Prostate gland (tissue), 2 donors: Measurements from ENCODE around the gene MANF. TPM values are rescaled to one million over a fixed set of nuclear protein-coding genes. Genes with fewer than 3 reads are reported as not detected.

Source experiments
- DNase-seq: peaks from one replicate; pipeline ENCODE4 v3.0.0-alpha.2; 2019; ENCODE audit warnings: low spot score
- H3K27ac ChIP-seq, 2 donors: fragments of 200-600 bp; sonication (generic); 2 replicates each; pipeline ENCODE4 v1.5.1; 2017 to 2019
- H3K27me3 ChIP-seq: fragments of 200-600 bp; sonication (generic); replicated peaks from 2 replicates; pipeline ENCODE4 v1.5.1; 2019; ENCODE audit not compliant: insufficient read depth
- H3K36me3 ChIP-seq, 2 donors: fragments of 200-600 bp; sonication (generic); 1 replicate in 1 of 2; 2 replicates in 1 of 2; pipeline versions ENCODE4 v1.5.1 to v1.8.1; 2017 to 2019
- H3K4me1 ChIP-seq: fragments of 200-600 bp; sonication (generic); replicated peaks from 2 replicates; pipeline ENCODE4 v1.5.1; 2019
- H3K4me3 ChIP-seq, 2 donors: fragments of 200-600 bp; sonication (generic); 2 replicates each; pipeline ENCODE4 v1.5.1; 2017 to 2019
- H3K9me3 ChIP-seq: fragments of 200-600 bp; sonication (generic); 2 replicates; pipeline ENCODE4 v1.5.1; 2017
- POLR2A ChIP-seq: fragments of 450-650 bp; IDR thresholded peaks from one replicate; pipeline ENCODE4 v1.6.1; 2016; ENCODE audit warnings: antibody characterized with exemption, mild to moderate bottlenecking
- POLR2AphosphoS5 ChIP-seq: sonication (generic); formaldehyde crosslinking; IDR thresholded peaks from one replicate; pipeline ENCODE4 v1.6.1; 2017; ENCODE audit warnings: antibody characterized with exemption
- WGBS: methylation state at CpG from one replicate; pipeline ENCODE4 v1.1.5; 2018; 5-methylcytosine and 5-hydroxymethylcytosine counted together
- intact Hi-C: fragments of 100-400 bp; cut with DNase I; formaldehyde crosslinking; loops from one replicate; pipeline ENCODE4 v1.14.2; 2022
- total RNA-seq, 2 donors: library from RNA; depleted of rRNA; stranded (reverse); fragments of >200 nt; gene quantifications; one replicate each; pipeline ENCODE4 v1.1.0, GENCODE V29; 2016
- TF ChIP-seq, protein P1 (sequence below), 4 experiments: fragments of 200-600 bp in 2 of 4; fragments of 450-650 bp in 2 of 4; sonication (generic) in 2 of 4; IDR thresholded peaks; 1 replicate in 3 of 4; 2 replicates in 1 of 4; pipeline ENCODE4 v1.5.1; 2016 to 2019; ENCODE audit warnings: antibody characterized with exemption in 4 of 4, mild to moderate bottlenecking in 2 of 4, moderate library complexity in 2 of 4

Gene MANF
- total RNA-seq, 2 donors from 2014 or later, result 30.6 to 81.4 TPM

- Histone ChIP-seq H3K36me3 (no peaks in the 10 kb centered on the region), H3K27me3 (no peaks in the 10 kb centered on the region), H3K27ac (peak overlapping the region in 1 of 2 donors; percentile 91), H3K9me3 (no peaks in the 10 kb centered on the region), H3K4me3 (no peak overlapping the region), H3K4me1 (peaks cover 33% of the 10 kb centered on the region)
- WGBS, result 45% methylated on average over 6 of the region's 6 CpGs
- TF ChIP-seq POLR2AphosphoS5 (peak; percentile 81), POLR2A (no peak)
- TF ChIP-seq, protein P1, sequence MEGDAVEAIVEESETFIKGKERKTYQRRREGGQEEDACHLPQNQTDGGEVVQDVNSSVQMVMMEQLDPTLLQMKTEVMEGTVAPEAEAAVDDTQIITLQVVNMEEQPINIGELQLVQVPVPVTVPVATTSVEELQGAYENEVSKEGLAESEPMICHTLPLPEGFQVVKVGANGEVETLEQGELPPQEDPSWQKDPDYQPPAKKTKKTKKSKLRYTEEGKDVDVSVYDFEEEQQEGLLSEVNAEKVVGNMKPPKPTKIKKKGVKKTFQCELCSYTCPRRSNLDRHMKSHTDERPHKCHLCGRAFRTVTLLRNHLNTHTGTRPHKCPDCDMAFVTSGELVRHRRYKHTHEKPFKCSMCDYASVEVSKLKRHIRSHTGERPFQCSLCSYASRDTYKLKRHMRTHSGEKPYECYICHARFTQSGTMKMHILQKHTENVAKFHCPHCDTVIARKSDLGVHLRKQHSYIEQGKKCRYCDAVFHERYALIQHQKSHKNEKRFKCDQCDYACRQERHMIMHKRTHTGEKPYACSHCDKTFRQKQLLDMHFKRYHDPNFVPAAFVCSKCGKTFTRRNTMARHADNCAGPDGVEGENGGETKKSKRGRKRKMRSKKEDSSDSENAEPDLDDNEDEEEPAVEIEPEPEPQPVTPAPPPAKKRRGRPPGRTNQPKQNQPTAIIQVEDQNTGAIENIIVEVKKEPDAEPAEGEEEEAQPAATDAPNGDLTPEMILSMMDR (IDR thresholded peaks at IDR 0.05), result peak in 3 of 4 experiments; percentile 28 to 66 (median 60)
- intact Hi-C loops, result loop anchor here (5.0 to 10.0 kb wide), 3 partner anchors 771 to 1034 kb away; partner anchors contain the start of genes C3orf18, CYB561D2, HEMK1 and MAPKAPK3
- peak; percentile 79 for DNase-seq
Observed at GRCh38 chr3:51388286-51389029, 3.4 kb downstream of the MANF start.

DNA sequence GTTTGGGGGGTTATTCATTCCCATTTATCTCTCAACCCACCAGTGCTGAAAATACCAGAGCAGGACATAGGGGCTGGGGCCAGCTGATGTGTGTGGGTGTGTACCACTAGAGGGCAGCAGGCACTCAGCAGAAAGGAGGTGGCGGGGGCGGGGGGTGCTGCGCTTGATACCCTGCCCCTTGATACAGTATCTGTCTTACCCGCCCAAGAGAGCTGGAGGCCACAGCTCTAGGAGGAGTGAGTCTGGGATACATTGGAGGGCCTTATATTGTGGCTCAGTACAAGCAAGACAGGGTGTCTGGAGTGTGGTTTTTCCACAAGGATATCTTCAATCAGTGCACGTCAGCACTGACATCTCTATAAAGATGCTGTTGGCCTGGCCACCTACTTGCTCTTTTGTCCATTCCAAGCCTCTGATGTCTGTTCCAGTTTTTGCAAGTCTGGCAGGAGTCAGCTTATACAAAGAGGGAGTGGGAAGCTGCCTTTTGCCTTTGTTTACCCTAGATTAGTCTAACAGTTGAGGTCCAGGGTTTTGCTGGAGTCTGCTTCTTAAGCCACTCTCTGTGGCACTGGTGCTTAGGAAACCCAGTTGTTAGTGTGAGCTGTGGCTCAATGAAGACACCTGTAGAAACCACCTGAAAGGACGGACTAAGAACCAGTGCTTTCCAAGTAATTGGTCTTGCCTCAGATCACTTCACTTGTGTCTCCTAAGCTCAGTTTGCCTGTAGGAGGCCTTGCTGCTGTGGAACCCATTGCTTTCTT lies 4.5 kb downstream of the MANF start:
- no peaks in the 10 kb centered on the region for H3K27me3 ChIP-seq
- TF ChIP-seq POLR2AphosphoS5 (no peak), POLR2A (no peak)
- TF ChIP-seq, protein P1 (IDR thresholded peaks at IDR 0.05), result peak; percentile 22 to 55 (median 43)
- H3K9me3 ChIP-seq, result no peaks in the 10 kb centered on the region
- peaks cover 38% of the 10 kb centered on the region for H3K4me1 ChIP-seq
- no peak overlapping the region for H3K27ac ChIP-seq
- intact Hi-C loops, result loop anchor here (5.0 to 10.0 kb wide), 4 partner anchors 113 to 1035 kb away; partner anchors contain the start of genes C3orf18, CYB561D2, DCAF1 and HEMK1
- H3K4me3 ChIP-seq, result no peak overlapping the region
- no peak for DNase-seq
- H3K36me3 ChIP-seq, result no peaks in the 10 kb centered on the region
- WGBS, result 57% methylated on average over 6 of the region's 6 CpGs

DNA sequence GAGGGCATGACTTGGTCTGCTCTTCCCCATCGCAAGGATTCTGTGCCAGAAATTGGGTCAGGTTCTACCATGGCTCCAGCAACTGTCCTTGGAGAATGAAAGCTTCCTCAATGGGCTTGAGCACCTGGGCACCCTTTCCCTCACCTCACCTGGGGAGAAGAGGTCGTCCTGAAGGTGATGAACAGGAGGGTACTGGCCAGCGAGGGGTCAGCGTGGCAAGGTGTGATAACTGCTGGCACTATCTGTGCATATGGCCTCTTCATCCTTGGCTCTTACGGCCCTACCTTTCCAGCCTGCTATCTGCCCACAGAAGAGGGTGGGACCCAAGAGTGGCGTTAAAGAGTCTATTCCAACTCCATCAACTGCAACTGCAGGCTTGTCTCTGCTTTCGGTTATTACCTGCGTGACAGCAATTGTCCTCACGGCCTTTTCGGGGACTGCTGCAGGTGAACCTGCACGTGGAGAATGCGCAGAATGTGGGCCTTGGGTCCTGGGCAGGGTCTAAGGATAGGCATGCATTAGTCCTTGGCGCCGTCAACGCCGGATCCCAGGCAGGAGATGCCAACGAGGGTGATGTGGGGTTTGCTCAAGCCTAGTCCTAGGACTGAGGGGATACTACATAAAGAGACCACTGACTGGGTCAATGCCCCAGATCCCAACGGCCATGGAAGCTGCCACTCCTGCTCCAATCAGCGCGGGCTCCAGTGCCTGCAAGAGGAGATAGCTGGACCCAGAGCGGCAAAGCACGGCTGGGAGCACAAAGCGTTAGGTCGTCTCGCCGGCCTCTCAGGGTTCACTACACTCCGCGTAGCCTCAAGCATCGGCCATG lies 5.4 kb downstream of the MANF start:
- Histone ChIP-seq H3K9me3 (no peaks in the 10 kb centered on the region), H3K4me3 (peak overlapping the region; percentile 74 to 88), H3K27ac (peak overlapping the region; percentile 56 to 90), H3K36me3 (no peaks in the 10 kb centered on the region), H3K27me3 (no peaks in the 10 kb centered on the region), H3K4me1 (peaks cover 41% of the 10 kb centered on the region)
- TF ChIP-seq, protein P1 (IDR thresholded peaks at IDR 0.05), result peak in 1 of 4 experiments; percentile 77
- no peak for TF ChIP-seq POLR2AphosphoS5
- 37% methylated on average over 29 of the region's 29 CpGs for WGBS
- no peak for DNase-seq
- intact Hi-C loops, result loop anchor here (5.0 kb wide), 1 partner anchor 112 kb away; the partner anchor contains the start of gene DCAF1

GRCh38 chr3:51391075-51391565 lies 6.0 kb downstream of the MANF start, which contains the start of gene RBM15B:
RBM15B (plus strand) TSS chr3:51391285; CDS start chr3:51391400, 115 bp downstream.
- under 1% methylated on average over 73 of the region's 83 CpGs for WGBS
- no peaks in the 10 kb centered on the region for H3K27me3 ChIP-seq
- TF ChIP-seq, protein P1 (IDR thresholded peaks at IDR 0.05), result peak in 3 of 4 experiments; percentile 90 to 99 (median 97)
- TF ChIP-seq POLR2A (peak; percentile 58), POLR2AphosphoS5 (peak; percentile 94)
- H3K36me3 ChIP-seq, result no peaks in the 10 kb centered on the region
- DNase-seq, result peak; percentile 97
- H3K27ac ChIP-seq, result peak within 1 kb of the TSS; percentile 67 to 90
- H3K4me3 ChIP-seq, result peak within 1 kb of the TSS; percentile 74 to 88
- H3K4me1 ChIP-seq, result peaks cover 38% of the 10 kb centered on the region
- intact Hi-C loops, result loop anchor here (5.0 kb wide), 1 partner anchor 111 kb away; the partner anchor contains the start of gene DCAF1
- H3K9me3 ChIP-seq, result no peaks in the 10 kb centered on the region
